ENCODE measurements around the gene WIPF1. TPM values are rescaled to one million over a fixed set of nuclear protein-coding genes. Genes with fewer than 3 reads are reported as not detected.

The WIPF1 gene
- polyA plus RNA-seq, 1 donor from 2014 or later, result 0.25 TPM

DNA sequence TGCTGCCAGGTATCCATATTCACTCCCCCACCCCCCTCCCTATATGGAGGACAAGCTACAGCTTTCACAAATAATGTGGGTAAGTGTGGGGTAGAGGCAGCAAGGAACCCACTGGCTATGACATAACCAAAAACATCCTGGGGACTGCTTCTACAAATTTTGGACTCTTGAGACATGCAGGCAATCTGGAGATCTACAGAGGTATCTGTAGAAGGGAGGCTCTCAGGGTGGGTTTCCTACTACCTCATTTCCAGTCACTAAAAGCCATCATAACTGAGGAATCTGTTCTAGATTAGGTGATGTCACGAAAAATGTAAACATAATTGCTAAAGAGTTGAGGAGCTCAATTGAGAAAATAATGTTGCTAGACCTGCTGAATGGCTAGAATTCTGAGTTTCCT lies 46.8 kb upstream of the WIPF1 start:
- Histone ChIP-seq H3K4me3 (ENCODE audit: low read length) (no peak overlapping the region), H3K79me2 (replicated peaks; ENCODE audit: insufficient read depth, low read length) (no peaks in the 10 kb centered on the region), H3K9ac (ENCODE audit: low read length) (no peak overlapping the region), H3K27ac (ENCODE audit: low read length) (no peak overlapping the region), H3K9me3 (ENCODE audit: low read length) (no peaks in the 10 kb centered on the region), H3K27me3 (ENCODE audit: insufficient read depth, low read depth, low read length) (no peaks in the 10 kb centered on the region), H3F3A (ENCODE audit: insufficient read depth, low read length, poor library complexity, severe bottlenecking) (no peaks in the 10 kb centered on the region), H3K36me3 (ENCODE audit: insufficient read depth, low read length) (no peaks in the 10 kb centered on the region), H2AFZ (ENCODE audit: low read depth, low read length) (no peak overlapping the region), H3K9me2 (ENCODE audit: insufficient read depth, low read length) (no peaks in the 10 kb centered on the region), H3K4me2 (ENCODE audit: low read length) (no peak overlapping the region), H4K20me1 (ENCODE audit: insufficient read depth) (no peaks in the 10 kb centered on the region)
- TF ChIP-seq, protein P1, sequence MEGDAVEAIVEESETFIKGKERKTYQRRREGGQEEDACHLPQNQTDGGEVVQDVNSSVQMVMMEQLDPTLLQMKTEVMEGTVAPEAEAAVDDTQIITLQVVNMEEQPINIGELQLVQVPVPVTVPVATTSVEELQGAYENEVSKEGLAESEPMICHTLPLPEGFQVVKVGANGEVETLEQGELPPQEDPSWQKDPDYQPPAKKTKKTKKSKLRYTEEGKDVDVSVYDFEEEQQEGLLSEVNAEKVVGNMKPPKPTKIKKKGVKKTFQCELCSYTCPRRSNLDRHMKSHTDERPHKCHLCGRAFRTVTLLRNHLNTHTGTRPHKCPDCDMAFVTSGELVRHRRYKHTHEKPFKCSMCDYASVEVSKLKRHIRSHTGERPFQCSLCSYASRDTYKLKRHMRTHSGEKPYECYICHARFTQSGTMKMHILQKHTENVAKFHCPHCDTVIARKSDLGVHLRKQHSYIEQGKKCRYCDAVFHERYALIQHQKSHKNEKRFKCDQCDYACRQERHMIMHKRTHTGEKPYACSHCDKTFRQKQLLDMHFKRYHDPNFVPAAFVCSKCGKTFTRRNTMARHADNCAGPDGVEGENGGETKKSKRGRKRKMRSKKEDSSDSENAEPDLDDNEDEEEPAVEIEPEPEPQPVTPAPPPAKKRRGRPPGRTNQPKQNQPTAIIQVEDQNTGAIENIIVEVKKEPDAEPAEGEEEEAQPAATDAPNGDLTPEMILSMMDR (IDR thresholded peaks at IDR 0.05; ENCODE audit: poor library complexity, severe bottlenecking), result no peak
- TF ChIP-seq TAF1 (IDR thresholded peaks at IDR 0.05; ENCODE audit: low read depth), result no peak
- TF ChIP-seq EZH2 (IDR thresholded peaks at IDR 0.05; ENCODE audit: borderline replicate concordance, insufficient read depth, low read length, poor library complexity, severe bottlenecking), result no peak

- no peak overlapping the region for H3K4me2 ChIP-seq (ENCODE audit: low read length)
- H3K27ac ChIP-seq (ENCODE audit: low read length), result no peak overlapping the region
- H3K79me2 ChIP-seq (replicated peaks; ENCODE audit: insufficient read depth, low read length), result no peaks in the 10 kb centered on the region
- H3K36me3 ChIP-seq (ENCODE audit: insufficient read depth, low read length), result no peaks in the 10 kb centered on the region
- H2AFZ ChIP-seq (ENCODE audit: low read depth, low read length), result no peak overlapping the region
- TF ChIP-seq REST (IDR thresholded peaks at IDR 0.05; ENCODE audit: borderline replicate concordance) (no peak), EZH2 (IDR thresholded peaks at IDR 0.05; ENCODE audit: borderline replicate concordance, insufficient read depth, low read length, poor library complexity, severe bottlenecking) (no peak), POLR2AphosphoS5 (IDR thresholded peaks at IDR 0.05) (no peak), RAD21 (conservative IDR thresholded peaks at IDR 0.05) (no peak), TAF1 (IDR thresholded peaks at IDR 0.05; ENCODE audit: low read depth) (no peak), EP300 (conservative IDR thresholded peaks at IDR 0.05; ENCODE audit: poor library complexity, severe bottlenecking) (no peak), MXI1 (conservative IDR thresholded peaks at IDR 0.05; ENCODE audit: poor library complexity, severe bottlenecking) (no peak), SMC3 (conservative IDR thresholded peaks at IDR 0.05; ENCODE audit: poor library complexity) (no peak)
- TF ChIP-seq, protein P1 (IDR thresholded peaks at IDR 0.05; ENCODE audit: poor library complexity, severe bottlenecking), result no peak
- H3K4me3 ChIP-seq (ENCODE audit: low read length), result no peak overlapping the region
- no peaks in the 10 kb centered on the region for H3K27me3 ChIP-seq (ENCODE audit: insufficient read depth, low read depth, low read length)
- H4K20me1 ChIP-seq (ENCODE audit: insufficient read depth), result no peaks in the 10 kb centered on the region
- H3F3A ChIP-seq (ENCODE audit: insufficient read depth, low read length, poor library complexity, severe bottlenecking), result no peaks in the 10 kb centered on the region
- no peaks in the 10 kb centered on the region for H3K9me2 ChIP-seq (ENCODE audit: insufficient read depth, low read length)
- H3K9me3 ChIP-seq (ENCODE audit: low read length), result no peaks in the 10 kb centered on the region
- H3K9ac ChIP-seq (ENCODE audit: low read length), result no peak overlapping the region
These were observed 45.8 kb upstream of the WIPF1 start for GRCh38 chr2:174643356-174643755.
